SK-N-SH (cell line): ENCODE measurements around the gene RAD23B. TPM values are rescaled to one million over a fixed set of nuclear protein-coding genes. Genes with fewer than 3 reads are reported as not detected.

ENCODE experiments used
- CTCF ChIA-PET: fragments of 300-600, 350-600 bp; formaldehyde crosslinking; extraction: SDS; loops from one replicate; lab custom pipeline; 2021; lab: Yijun Ruan, JAX
- POLR2A ChIA-PET: fragments of 350-600 bp; sonication (Branson Sonifier 250); formaldehyde crosslinking; extraction: SDS; loops from one replicate; lab custom pipeline; 2020; ENCODE audit warnings: antibody characterized with exemption, inconsistent platforms; lab: Yijun Ruan, JAX
- DNase-seq: peaks from one replicate; pipeline ENCODE4 v3.0.0; 2012
- H2AFZ ChIP-seq: fragments of 200-600 bp; sonication (generic); 2 replicates; pipeline ENCODE4 v1.8.1; 2016; ENCODE audit warnings: antibody characterized with exemption, mild to moderate bottlenecking, low read depth
- H3F3A ChIP-seq: fragments of 200-600 bp; sonication (generic); replicated peaks from 2 replicates; pipeline ENCODE3; 2016; ENCODE audit warnings: antibody characterized with exemption, mild to moderate bottlenecking; ENCODE audit not compliant: insufficient read depth
- H3K27ac ChIP-seq, 2 experiments: fragments of 200-500 bp in 1 of 2; fragments of 200-600 bp in 1 of 2; sonication (Bioruptor generic) in 1 of 2; sonication (generic), shearing (Covaris generic) in 1 of 2; 2 replicates each; pipeline versions ENCODE4 v1.5.1 to v1.6.1; 2014 to 2016; ENCODE audit warnings: low read depth in 2 of 2, inconsistent platforms in 1 of 2, low read length in 1 of 2, mild to moderate bottlenecking in 1 of 2, mixed read lengths in 1 of 2
- H3K27me3 ChIP-seq: fragments of 200-600 bp; sonication (generic), shearing (Covaris generic); 2 replicates; pipeline ENCODE4 v1.6.1; 2016; ENCODE audit warnings: mixed run types; ENCODE audit not compliant: insufficient read depth
- H3K36me3 ChIP-seq, 2 experiments: fragments of 200-500 bp in 1 of 2; fragments of 200-600 bp in 1 of 2; sonication (Bioruptor generic) in 1 of 2; sonication (generic) in 1 of 2; replicated peaks in 1 of 2; 2 replicates each; pipeline versions ENCODE3 to v1.5.1; 2014 to 2016; ENCODE audit warnings: low read length in 1 of 2, mild to moderate bottlenecking in 1 of 2; ENCODE audit not compliant: insufficient read depth in 2 of 2, control insufficient read depth in 1 of 2
- H3K4me1 ChIP-seq, 2 experiments: fragments of 200-500 bp in 1 of 2; fragments of 200-600 bp in 1 of 2; sonication (Bioruptor generic) in 1 of 2; sonication (generic), shearing (Covaris generic) in 1 of 2; 2 replicates each; pipeline versions ENCODE4 v1.5.1 to v1.6.1; 2014 to 2016; ENCODE audit warnings: low read depth in 1 of 2, low read length in 1 of 2, mixed run types in 1 of 2; ENCODE audit not compliant: insufficient read depth in 2 of 2, control insufficient read depth in 1 of 2
- H3K4me2 ChIP-seq: fragments of 200-600 bp; sonication (generic), shearing (Covaris generic); 2 replicates; pipeline ENCODE4 v1.6.1; 2017; ENCODE audit warnings: mixed run types
- H3K4me3 ChIP-seq, 2 experiments: fragments of 200-500 bp in 1 of 2; fragments of 200-600 bp in 1 of 2; sonication (Bioruptor generic) in 1 of 2; sonication (generic), shearing (Covaris generic) in 1 of 2; 2 replicates each; pipeline versions ENCODE4 v1.5.1 to v1.8.1; 2014 to 2016; ENCODE audit warnings: low read depth in 2 of 2, inconsistent platforms in 1 of 2, low read length in 1 of 2, mild to moderate bottlenecking in 1 of 2, mixed read lengths in 1 of 2, moderate library complexity in 1 of 2
- H3K79me2 ChIP-seq: fragments of 200-600 bp; sonication (generic); 2 replicates; pipeline ENCODE4 v1.8.1; 2017; ENCODE audit warnings: mild to moderate bottlenecking; ENCODE audit not compliant: insufficient read depth
- H3K9ac ChIP-seq: fragments of 200-600 bp; sonication (generic); 2 replicates; pipeline ENCODE4 v1.6.1; 2017; ENCODE audit warnings: mixed run types
- H3K9me2 ChIP-seq: fragments of 200-600 bp; sonication (generic); 2 replicates; pipeline ENCODE4 v1.6.1; 2017; ENCODE audit warnings: mixed run types
- H3K9me3 ChIP-seq: fragments of 200-600 bp; sonication (generic); 2 replicates; pipeline ENCODE4 v1.6.1; 2017; ENCODE audit warnings: mixed run types, mild to moderate bottlenecking, moderate library complexity
- H4K20me1 ChIP-seq: fragments of 200-600 bp; sonication (generic); 2 replicates; pipeline ENCODE4 v1.6.1; 2017; ENCODE audit warnings: mild to moderate bottlenecking, mixed run types; ENCODE audit not compliant: insufficient read depth
- CHD2 ChIP-seq: fragments of 150-350 bp; IDR thresholded peaks from 2 replicates; pipeline ENCODE4 v1.6.1; 2018; ENCODE audit warnings: low read length; ENCODE audit not compliant: partially characterized antibody
- ELF1 ChIP-seq: IDR thresholded peaks from 2 replicates; pipeline ENCODE4 v1.4.0; 2012
- EZH2phosphoT487 ChIP-seq: fragments of 200-600 bp; sonication (generic); IDR thresholded peaks from 2 replicates; pipeline ENCODE4 v1.6.1; 2017; ENCODE audit warnings: low read depth, mixed run types, mild to moderate bottlenecking, antibody characterized with exemption, moderate library complexity, borderline replicate concordance
- FOXM1 ChIP-seq: IDR thresholded peaks from 2 replicates; pipeline ENCODE4 v1.4.0; 2012; ENCODE audit warnings: low read depth, mild to moderate bottlenecking
- IRF3 ChIP-seq: fragments of 150-350 bp; IDR thresholded peaks from 2 replicates; pipeline ENCODE4 v1.6.1; 2016; ENCODE audit warnings: mild to moderate bottlenecking, low read depth, low read length
- JUND ChIP-seq: IDR thresholded peaks from 2 replicates; pipeline ENCODE4 v1.4.0; 2012
- MAX ChIP-seq: IDR thresholded peaks from 2 replicates; pipeline ENCODE4 v1.4.0; 2012; ENCODE audit warnings: low read depth
- MEF2A ChIP-seq: IDR thresholded peaks from 2 replicates; pipeline ENCODE4 v1.4.0; 2012; ENCODE audit warnings: low read depth, borderline replicate concordance
- MXI1 ChIP-seq: IDR thresholded peaks from 2 replicates; pipeline ENCODE4 v1.6.1; 2012; ENCODE audit warnings: mild to moderate bottlenecking, low read depth, low read length, improper control_type of control experiment
- RCOR1 ChIP-seq: fragments of 150-350 bp; IDR thresholded peaks from 2 replicates; pipeline ENCODE4 v1.6.1; 2017; ENCODE audit warnings: antibody characterized with exemption, low read length
- RFX5 ChIP-seq: IDR thresholded peaks from 2 replicates; pipeline ENCODE4 v1.6.1; 2012; ENCODE audit warnings: mild to moderate bottlenecking, improper control_type of control experiment, low read length
- RXRA ChIP-seq: IDR thresholded peaks from 2 replicates; pipeline ENCODE4 v1.4.0; 2012; ENCODE audit warnings: low read depth, mild to moderate bottlenecking, borderline replicate concordance
- SIN3A ChIP-seq: IDR thresholded peaks from 2 replicates; pipeline ENCODE4 v1.6.1; 2012; ENCODE audit warnings: low read depth, mild to moderate bottlenecking, low read length, moderate library complexity, borderline replicate concordance
- SMC3 ChIP-seq: IDR thresholded peaks from 2 replicates; pipeline ENCODE4 v1.6.1; 2012; ENCODE audit warnings: low read depth, low read length, improper control_type of control experiment
- TCF12 ChIP-seq: IDR thresholded peaks from 2 replicates; pipeline ENCODE4 v1.4.0; 2012
- TEAD4 ChIP-seq: IDR thresholded peaks from 2 replicates; pipeline ENCODE4 v1.4.0; 2012; ENCODE audit warnings: mild to moderate bottlenecking, borderline replicate concordance; ENCODE audit not compliant: insufficient read depth
- USF1 ChIP-seq: IDR thresholded peaks from 2 replicates; pipeline ENCODE4 v1.4.0; 2012; ENCODE audit warnings: low read depth, borderline replicate concordance
- USF2 ChIP-seq: fragments of 150-350 bp; IDR thresholded peaks from 2 replicates; pipeline ENCODE4 v1.6.1; 2017; ENCODE audit warnings: antibody characterized with exemption, low read length, low read depth, borderline replicate concordance
- WGBS: methylation state at CpG from one replicate; pipeline ENCODE4 v1.1.6; 2017; ENCODE audit warnings: low lambda C conversion rate; 5-methylcytosine and 5-hydroxymethylcytosine counted together
- polyA plus RNA-seq, 3 experiments: library from polyadenylated mRNA; depleted of rRNA; stranded (reverse); fragments of >200 nt; gene quantifications; 2 replicates each; pipeline ENCODE4 v1.2.3, GENCODE V29; 2012
- TF ChIP-seq, protein P1 (sequence below): IDR thresholded peaks from 2 replicates; pipeline ENCODE4 v1.6.1; 2012; ENCODE audit warnings: mild to moderate bottlenecking, low read depth, low read length, moderate library complexity
- TF ChIP-seq, protein P2 (sequence below): IDR thresholded peaks from 2 replicates; pipeline ENCODE4; 2012

Gene RAD23B
- polyA plus RNA-seq, 1 of the 3 experiments (the other 2 are of a cell fraction) = 62.9 TPM

GRCh38 chr9:107336718-107337360 is 53.8 kb downstream of the RAD23B start (continued):
- no peak for TF ChIP-seq USF2
- TF ChIP-seq CHD2 = no peak
- TF ChIP-seq RFX5 = no peak
- TF ChIP-seq TEAD4 = no peak

- POLR2A ChIA-PET = no interaction called here
- CTCF ChIA-PET = interaction anchor here (1.2 to 2.5 kb wide), 2 partner anchors 10 to 87 kb away, joined by 3 to 7 read pairs; no protein-coding TSS in a partner anchor
- DNase-seq = no peak
- Histone ChIP-seq H3K9me3 (no peaks in the 10 kb centered on the region), H4K20me1 (peaks cover 9% of the 10 kb centered on the region; the same call in 1 of the 2 replicates), H3K4me3 (no peak overlapping the region), H2AFZ (no peak overlapping the region), H3K9ac (no peak overlapping the region), H3K27me3 (no peaks in the 10 kb centered on the region), H3K9me2 (no peaks in the 10 kb centered on the region), H3K27ac (no peak overlapping the region; a peak in 1 of 4 replicates), H3K4me1 (peaks cover 4 to 7% of the 10 kb centered on the region in 2 experiments; a peak in 2 of 4 replicates), H3K36me3 (peaks cover 26 to 44% of the 10 kb centered on the region in 2 experiments), H3F3A (peaks cover 13% of the 10 kb centered on the region), H3K79me2 (peaks cover 4% of the 10 kb centered on the region; the same call in 1 of the 2 replicates), H3K4me2 (no peak overlapping the region)
- WGBS = 84% methylated on average over 11 of the region's 16 CpGs
- no peak for TF ChIP-seq MXI1
- TF ChIP-seq MAX = no peak
- TF ChIP-seq MEF2A = no peak
- no peak for TF ChIP-seq ELF1
- no peak for TF ChIP-seq RFX5
- TF ChIP-seq, protein P1, sequence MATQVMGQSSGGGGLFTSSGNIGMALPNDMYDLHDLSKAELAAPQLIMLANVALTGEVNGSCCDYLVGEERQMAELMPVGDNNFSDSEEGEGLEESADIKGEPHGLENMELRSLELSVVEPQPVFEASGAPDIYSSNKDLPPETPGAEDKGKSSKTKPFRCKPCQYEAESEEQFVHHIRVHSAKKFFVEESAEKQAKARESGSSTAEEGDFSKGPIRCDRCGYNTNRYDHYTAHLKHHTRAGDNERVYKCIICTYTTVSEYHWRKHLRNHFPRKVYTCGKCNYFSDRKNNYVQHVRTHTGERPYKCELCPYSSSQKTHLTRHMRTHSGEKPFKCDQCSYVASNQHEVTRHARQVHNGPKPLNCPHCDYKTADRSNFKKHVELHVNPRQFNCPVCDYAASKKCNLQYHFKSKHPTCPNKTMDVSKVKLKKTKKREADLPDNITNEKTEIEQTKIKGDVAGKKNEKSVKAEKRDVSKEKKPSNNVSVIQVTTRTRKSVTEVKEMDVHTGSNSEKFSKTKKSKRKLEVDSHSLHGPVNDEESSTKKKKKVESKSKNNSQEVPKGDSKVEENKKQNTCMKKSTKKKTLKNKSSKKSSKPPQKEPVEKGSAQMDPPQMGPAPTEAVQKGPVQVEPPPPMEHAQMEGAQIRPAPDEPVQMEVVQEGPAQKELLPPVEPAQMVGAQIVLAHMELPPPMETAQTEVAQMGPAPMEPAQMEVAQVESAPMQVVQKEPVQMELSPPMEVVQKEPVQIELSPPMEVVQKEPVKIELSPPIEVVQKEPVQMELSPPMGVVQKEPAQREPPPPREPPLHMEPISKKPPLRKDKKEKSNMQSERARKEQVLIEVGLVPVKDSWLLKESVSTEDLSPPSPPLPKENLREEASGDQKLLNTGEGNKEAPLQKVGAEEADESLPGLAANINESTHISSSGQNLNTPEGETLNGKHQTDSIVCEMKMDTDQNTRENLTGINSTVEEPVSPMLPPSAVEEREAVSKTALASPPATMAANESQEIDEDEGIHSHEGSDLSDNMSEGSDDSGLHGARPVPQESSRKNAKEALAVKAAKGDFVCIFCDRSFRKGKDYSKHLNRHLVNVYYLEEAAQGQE = no peak
- TF ChIP-seq CHD2 = no peak
- TF ChIP-seq JUND = no peak
- no peak for TF ChIP-seq FOXM1
- no peak for TF ChIP-seq USF1
- TF ChIP-seq, protein P2, sequence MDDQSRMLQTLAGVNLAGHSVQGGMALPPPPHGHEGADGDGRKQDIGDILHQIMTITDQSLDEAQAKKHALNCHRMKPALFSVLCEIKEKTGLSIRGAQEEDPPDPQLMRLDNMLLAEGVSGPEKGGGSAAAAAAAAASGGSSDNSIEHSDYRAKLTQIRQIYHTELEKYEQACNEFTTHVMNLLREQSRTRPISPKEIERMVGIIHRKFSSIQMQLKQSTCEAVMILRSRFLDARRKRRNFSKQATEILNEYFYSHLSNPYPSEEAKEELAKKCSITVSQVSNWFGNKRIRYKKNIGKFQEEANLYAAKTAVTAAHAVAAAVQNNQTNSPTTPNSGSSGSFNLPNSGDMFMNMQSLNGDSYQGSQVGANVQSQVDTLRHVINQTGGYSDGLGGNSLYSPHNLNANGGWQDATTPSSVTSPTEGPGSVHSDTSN = no peak
- TF ChIP-seq RXRA = no peak
- TF ChIP-seq SMC3 = no peak
- TF ChIP-seq IRF3 = no peak
- no peak for TF ChIP-seq EZH2phosphoT487
- no peak for TF ChIP-seq SIN3A
- TF ChIP-seq RCOR1 = no peak
- no peak for TF ChIP-seq TCF12
Observed at GRCh38 chr9:107337676-107338590, 54.9 kb downstream of the RAD23B start.
